CD14-positive monocyte (primary cell): ENCODE measurements around the gene NUP50. TPM values are rescaled to one million over a fixed set of nuclear protein-coding genes. Genes with fewer than 3 reads are reported as not detected.

Experiments used
- DNase-seq, 3 donors: peaks; one replicate each; pipeline ENCODE4 v3.0.0-alpha.2; 2011 to 2022
- H2AFZ ChIP-seq: 2 replicates; pipeline ENCODE4 v1.6.0; 2012; ENCODE audit warnings: mild to moderate bottlenecking, low read depth, low read length, inconsistent platforms; ENCODE audit not compliant: insufficient read depth, poor library complexity, severe bottlenecking
- H3K27ac ChIP-seq, 2 donors: 1 replicate in 1 of 2; 2 replicates in 1 of 2; pipeline ENCODE4 v1.5.1; 2012 to 2013; ENCODE audit warnings: low read length in 2 of 2, control low read depth in 1 of 2, inconsistent platforms in 1 of 2, low read depth in 1 of 2, mild to moderate bottlenecking in 1 of 2
- H3K27me3 ChIP-seq, 2 donors: one replicate each; pipeline versions ENCODE4 v1.6.0 to v1.6.1; 2011 to 2013; ENCODE audit warnings: low read length in 2 of 2; ENCODE audit not compliant: control insufficient read depth in 2 of 2, insufficient read depth in 2 of 2
- H3K36me3 ChIP-seq, 2 donors: replicated peaks in 1 of 2; 1 replicate in 1 of 2; 2 replicates in 1 of 2; pipeline versions ENCODE4 v1.5.1 to v1.6.1; 2012 to 2013; ENCODE audit warnings: low read length in 2 of 2, control low read depth in 1 of 2, inconsistent platforms in 1 of 2, mild to moderate bottlenecking in 1 of 2; ENCODE audit not compliant: insufficient read depth in 2 of 2, control insufficient read depth in 1 of 2
- H3K4me1 ChIP-seq, 2 donors: 1 replicate in 1 of 2; 2 replicates in 1 of 2; pipeline versions ENCODE4 v1.5.1 to v1.6.1; 2012 to 2013; ENCODE audit warnings: low read length in 2 of 2, control low read depth in 1 of 2, inconsistent platforms in 1 of 2, mild to moderate bottlenecking in 1 of 2, moderate library complexity in 1 of 2; ENCODE audit not compliant: insufficient read depth in 2 of 2, control insufficient read depth in 1 of 2
- H3K4me2 ChIP-seq: replicated peaks from 2 replicates; pipeline ENCODE3; 2012; ENCODE audit warnings: low read length, moderate library complexity, mild to moderate bottlenecking; ENCODE audit not compliant: poor library complexity, severe bottlenecking; ENCODE audit errors: extremely low read depth
- H3K4me3 ChIP-seq, 3 experiments: fragments of 200-600 bp in 1 of 3; sonication (generic) in 1 of 3; replicated peaks in 1 of 3; 1 replicate in 2 of 3; 2 replicates in 1 of 3; pipeline ENCODE4 v1.5.1; 2011 to 2013; ENCODE audit warnings: low read length in 3 of 3, mild to moderate bottlenecking in 3 of 3, control low read depth in 2 of 3, low read depth in 2 of 3, inconsistent platforms in 1 of 3, moderate library complexity in 1 of 3
- H3K79me2 ChIP-seq: 2 replicates; pipeline ENCODE4 v1.6.0; 2012; ENCODE audit warnings: mild to moderate bottlenecking, control low read depth, inconsistent platforms, low read length, moderate library complexity; ENCODE audit not compliant: insufficient read depth
- H3K9ac ChIP-seq: 2 replicates; pipeline ENCODE4 v1.6.0; 2017; ENCODE audit warnings: low read length, mild to moderate bottlenecking; ENCODE audit not compliant: insufficient read depth, poor library complexity, severe bottlenecking
- H3K9me3 ChIP-seq, 2 donors: replicated peaks in 1 of 2; 1 replicate in 1 of 2; 2 replicates in 1 of 2; pipeline versions ENCODE4 v1.5.1 to v1.6.1; 2012 to 2013; ENCODE audit warnings: low read length in 2 of 2, control low read depth in 1 of 2; ENCODE audit not compliant: control insufficient read depth in 1 of 2, insufficient read depth in 1 of 2
- H4K20me1 ChIP-seq: 2 replicates; pipeline ENCODE4 v1.6.0; 2012; ENCODE audit warnings: mild to moderate bottlenecking, low read length, control low read depth, moderate library complexity; ENCODE audit not compliant: insufficient read depth
- H3K27ac Mint-ChIP-seq, 7 donors: one replicate each; pipeline ENCODE4 v1.8.0; 2020; ENCODE audit warnings: mild to moderate bottlenecking in 7 of 7, mixed read lengths in 7 of 7, moderate library complexity in 6 of 7, inconsistent platforms in 2 of 7
- H3K27me3 Mint-ChIP-seq, 3 donors: one replicate each; pipeline ENCODE4 v1.8.0; 2021 to 2022; ENCODE audit warnings: low read depth in 3 of 3, mild to moderate bottlenecking in 3 of 3, mixed read lengths in 3 of 3, moderate library complexity in 3 of 3, inconsistent platforms in 1 of 3
- H3K36me3 Mint-ChIP-seq, 2 donors: one replicate each; pipeline ENCODE4 v1.8.0; 2020; ENCODE audit warnings: mixed read lengths in 2 of 2, inconsistent platforms in 1 of 2, mild to moderate bottlenecking in 1 of 2
- H3K4me1 Mint-ChIP-seq: one replicate; pipeline ENCODE4 v1.8.0; 2020; ENCODE audit warnings: mild to moderate bottlenecking, mixed read lengths
- H3K4me3 Mint-ChIP-seq, 2 donors: one replicate each; pipeline ENCODE4 v1.8.0; 2020; ENCODE audit warnings: mild to moderate bottlenecking in 2 of 2, mixed read lengths in 2 of 2, moderate library complexity in 1 of 2
- H3K9me3 Mint-ChIP-seq, 7 donors: one replicate each; pipeline ENCODE4 v1.8.0; 2020 to 2022; ENCODE audit warnings: mixed read lengths in 7 of 7, mild to moderate bottlenecking in 6 of 7, moderate library complexity in 6 of 7, inconsistent platforms in 2 of 7
- CTCF ChIP-seq: fragments of 200-600 bp; IDR thresholded peaks from one replicate; pipeline ENCODE4 v1.8.0; 2022; ENCODE audit warnings: antibody characterized with exemption, mild to moderate bottlenecking
- WGBS: methylation state at CpG from one replicate; pipeline ENCODE4 v1.1.5; 2013; ENCODE audit warnings: missing lambda C conversion rate; ENCODE audit not compliant: insufficient coverage; 5-methylcytosine and 5-hydroxymethylcytosine counted together
- intact Hi-C, 2 donors: fragments of 100-400 bp; cut with micrococcal nuclease; formaldehyde crosslinking; loops; one replicate each; pipeline versions ENCODE4 v1.15.0 to v1.15.1; 2023
- polyA plus RNA-seq, 3 donors: library from polyadenylated mRNA; depleted of rRNA in 1 of 3; unstranded in 2 of 3; stranded (reverse) in 1 of 3; fragments of 300-500 nt in 2 of 3; fragments of >200 nt in 1 of 3; fragmentation: Illumina TruSeq in 2 of 3; gene quantifications; 1 replicate in 2 of 3; 2 replicates in 1 of 3; pipeline ENCODE4 v1.2.3, GENCODE V29; 2012 to 2021

Gene NUP50
- polyA plus RNA-seq, 3 donors, result 23.4 to 28.4 (median 26.9) TPM

GRCh38 chr22:45200230-45200629, 36.5 kb downstream of the NUP50 start:
- no peaks in the 10 kb centered on the region for H3K4me1 ChIP-seq
- H2AFZ ChIP-seq, result no peak overlapping the region
- no peak overlapping the region for H3K4me3 Mint-ChIP-seq
- peak overlapping the region in 1 of 2 donors; percentile 49 for H3K27ac ChIP-seq
- peaks cover 83% of the 10 kb centered on the region for H3K79me2 ChIP-seq
- peaks cover 98 to 100% of the 10 kb centered on the region in 2 donors for H3K36me3 ChIP-seq
- H3K4me3 ChIP-seq, result no peak overlapping the region
- 90% methylated on average over 8 of the region's 9 CpGs for WGBS
- H3K9ac ChIP-seq, result no peak overlapping the region
- peaks cover 73 to 98% of the 10 kb centered on the region in 2 donors for H3K36me3 Mint-ChIP-seq
- intact Hi-C loops, result no loop called here
- no peaks in the 10 kb centered on the region for H3K9me3 ChIP-seq
- TF ChIP-seq CTCF, result no peak
- DNase-seq, result no peak
- peaks cover 0 to 2% (median 0%) of the 10 kb centered on the region in 3 donors for H3K27me3 Mint-ChIP-seq
- H3K4me1 Mint-ChIP-seq, result no peaks in the 10 kb centered on the region
- peak overlapping the region in 2 of 7 donors; percentile 47 to 79 for H3K27ac Mint-ChIP-seq
- no peak overlapping the region for H3K4me2 ChIP-seq
- no peaks in the 10 kb centered on the region for H3K9me3 Mint-ChIP-seq
- H3K27me3 ChIP-seq, result no peaks in the 10 kb centered on the region
- peaks cover 100% of the 10 kb centered on the region for H4K20me1 ChIP-seq

- no peak overlapping the region for H2AFZ ChIP-seq
Measured at GRCh38 chr22:45200860-45201511, 37.3 kb downstream of the NUP50 start.

More at GRCh38 chr22:45200860-45201511, 37.3 kb downstream of the NUP50 start:
- Mint-ChIP-seq H3K27ac (peak overlapping the region; percentile 19 to 79 (median 52)), H3K27me3 (peaks cover 0 to 2% (median 0%) of the 10 kb centered on the region in 3 donors), H3K4me1 (no peaks in the 10 kb centered on the region), H3K4me3 (no peak overlapping the region), H3K9me3 (no peaks in the 10 kb centered on the region), H3K36me3 (peaks cover 72 to 98% of the 10 kb centered on the region in 2 donors)
- no peak for DNase-seq
- no peak overlapping the region for H3K4me3 ChIP-seq
- H3K79me2 ChIP-seq, result peaks cover 82% of the 10 kb centered on the region
- 98% methylated on average over 11 of the region's 18 CpGs for WGBS
- no peaks in the 10 kb centered on the region for H3K27me3 ChIP-seq
- H3K9me3 ChIP-seq, result no peaks in the 10 kb centered on the region
- H3K4me1 ChIP-seq, result no peaks in the 10 kb centered on the region
- no peak for TF ChIP-seq CTCF
- no peak overlapping the region for H3K9ac ChIP-seq
- peak overlapping the region in 1 of 2 donors; percentile 49 for H3K27ac ChIP-seq
- intact Hi-C loops, result no loop called here
- no peak overlapping the region for H3K4me2 ChIP-seq
- H4K20me1 ChIP-seq, result peaks cover 100% of the 10 kb centered on the region
- H3K36me3 ChIP-seq, result peaks cover 97 to 100% of the 10 kb centered on the region in 2 donors
